Retinal pigment epithelial cell (primary cell): ENCODE data around the gene IDH3G.

Experiments used
- DNase-seq: peaks from one replicate; pipeline ENCODE4 v3.0.0-alpha.2; 2010; ENCODE audit warnings: low read depth
- H3K4me3 ChIP-seq: 2 replicates; pipeline ENCODE4 v1.5.1; 2011; ENCODE audit warnings: mild to moderate bottlenecking, low read length, control low read depth, moderate library complexity
- CTCF ChIP-seq: conservative IDR thresholded peaks from 2 replicates; pipeline ENCODE4 v1.5.1; 2011; ENCODE audit warnings: low read depth, low read length, control low read depth, inconsistent platforms

Gene IDH3G

GRCh38 chrX:153771415-153772315 lies 22.5 kb downstream of the IDH3G start:
- H3K4me3 ChIP-seq: no peak overlapping the region
- TF ChIP-seq CTCF: no peak
- DNase-seq: no peak

GRCh38 chrX:153770601-153771414 lies 23.4 kb downstream of the IDH3G start:
- TF ChIP-seq CTCF: no peak
- DNase-seq: no peak
- H3K4me3 ChIP-seq: no peak overlapping the region

- H3K4me3 ChIP-seq: no peak overlapping the region
- DNase-seq: no peak
- no peak for TF ChIP-seq CTCF
These were observed 24.1 kb downstream of the IDH3G start for GRCh38 chrX:153769865-153770600.

- H3K4me3 ChIP-seq: no peak overlapping the region
- no peak for DNase-seq
- no peak for TF ChIP-seq CTCF
These were observed 24.9 kb downstream of the IDH3G start for GRCh38 chrX:153769158-153769864.

GRCh38 chrX:153768311-153769157 lies 25.6 kb downstream of the IDH3G start:
- no peak overlapping the region for H3K4me3 ChIP-seq
- no peak for TF ChIP-seq CTCF
- no peak for DNase-seq

GRCh38 chrX:153767674-153768055 lies 26.5 kb downstream of the IDH3G start:
- no peak overlapping the region for H3K4me3 ChIP-seq

More at GRCh38 chrX:153767674-153768055, 26.5 kb downstream of the IDH3G start:
- TF ChIP-seq CTCF: no peak
- no peak for DNase-seq
